Stimulated activated CD4-positive, alpha-beta T cell treated with anti-CD3 and anti-CD28 coated beads, Interleukin-2, amount 100 ng/mL, for 4 hours (primary cell): Measurements from ENCODE around the gene FRMPD1.

Experiments
- DNase-seq: peaks from one replicate; pipeline ENCODE4 v3.0.0-alpha.2; 2020; ENCODE audit warnings: low read depth

Gene FRMPD1

GRCh38 chr9:37678789-37679273 is 28.1 kb downstream of the FRMPD1 start:
- no peak for DNase-seq

- no peak for DNase-seq
These were observed 29.1 kb downstream of the FRMPD1 start for GRCh38 chr9:37679649-37680402.

- no peak for DNase-seq
These were observed 32.2 kb downstream of the FRMPD1 start for GRCh38 chr9:37682951-37683350.

- DNase-seq: no peak
These were observed 33.0 kb downstream of the FRMPD1 start for GRCh38 chr9:37683531-37684371.

GRCh38 chr9:37692622-37693221 is 42.0 kb downstream of the FRMPD1 start:
- DNase-seq: no peak

GRCh38 chr9:37693260-37693659 is 42.5 kb downstream of the FRMPD1 start:
- DNase-seq: no peak

- DNase-seq: no peak
These were observed 43.6 kb downstream of the FRMPD1 start for GRCh38 chr9:37694355-37694754.

GRCh38 chr9:37696528-37696927 is 45.8 kb downstream of the FRMPD1 start:
- no peak for DNase-seq

- no peak for DNase-seq
These were observed 49.4 kb downstream of the FRMPD1 start for GRCh38 chr9:37700131-37700530.

- DNase-seq: no peak
These were observed 50.1 kb downstream of the FRMPD1 start for GRCh38 chr9:37700900-37701299.

GRCh38 chr9:37705787-37706186 is 55.0 kb downstream of the FRMPD1 start:
- no peak for DNase-seq

GRCh38 chr9:37706290-37706689 is 55.5 kb downstream of the FRMPD1 start:
- no peak for DNase-seq

- DNase-seq: no peak
These were observed 57.0 kb downstream of the FRMPD1 start for GRCh38 chr9:37707748-37708147.

- DNase-seq: no peak
These were observed 59.3 kb downstream of the FRMPD1 start for GRCh38 chr9:37710046-37710445.

- DNase-seq: no peak
These were observed 64.5 kb downstream of the FRMPD1 start for GRCh38 chr9:37715260-37715659.

GRCh38 chr9:37715991-37716505 is 65.3 kb downstream of the FRMPD1 start:
- no peak for DNase-seq

- DNase-seq: no peak
These were observed 68.8 kb downstream of the FRMPD1 start for GRCh38 chr9:37719526-37719925.

- no peak for DNase-seq
These were observed 76.3 kb downstream of the FRMPD1 start for GRCh38 chr9:37727013-37727412.

- DNase-seq: no peak
These were observed 78.7 kb downstream of the FRMPD1 start for GRCh38 chr9:37729499-37729898.

- no peak for DNase-seq
These were observed 79.5 kb downstream of the FRMPD1 start for GRCh38 chr9:37730256-37730655.

- no peak for DNase-seq
These were observed 80.1 kb downstream of the FRMPD1 start for GRCh38 chr9:37730839-37731238.

- DNase-seq: no peak
These were observed 81.5 kb downstream of the FRMPD1 start for GRCh38 chr9:37732086-37732741.
